CD4-positive, alpha-beta T cell treated with Interleukin-1 beta for 1 hour (primary cell): ENCODE data around the gene LMTK3.
"Not testable (repeated sequence)": the region's sequence is repeated elsewhere in the genome, so short reads cannot be mapped to it uniquely, and the experiment has no call there.

Source experiments
- DNase-seq, 2 donors: peaks; one replicate each; pipeline ENCODE4 v3.0.0-alpha.2; 2020 to 2022

The LMTK3 gene

DNA sequence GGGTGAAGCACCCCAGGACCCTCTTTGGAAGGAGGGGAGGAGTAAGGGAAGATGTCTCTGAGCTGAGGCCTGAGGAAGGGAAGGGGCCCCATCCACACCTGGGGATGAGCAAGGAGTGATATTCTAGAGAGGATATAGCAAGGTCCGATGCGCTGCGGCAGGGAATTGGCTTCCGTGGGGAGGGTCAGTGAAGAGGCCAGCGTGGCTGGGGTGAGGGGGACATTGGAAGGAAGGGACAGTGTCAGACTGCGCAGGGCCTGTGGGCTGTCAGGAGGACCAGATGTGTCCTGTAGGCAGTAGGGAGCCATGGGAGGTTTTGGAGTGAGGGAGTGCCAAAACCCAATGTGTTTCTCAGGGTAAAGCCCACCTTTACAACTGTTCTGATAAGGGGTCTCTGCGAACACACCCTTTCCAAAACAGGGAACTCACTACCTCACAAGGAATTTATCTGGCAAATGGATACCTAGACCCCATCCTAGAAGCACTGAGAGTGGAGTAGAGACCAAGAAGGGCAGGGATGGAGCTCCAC is 3.7 kb downstream of the LMTK3 start:
- no peak for DNase-seq

DNA sequence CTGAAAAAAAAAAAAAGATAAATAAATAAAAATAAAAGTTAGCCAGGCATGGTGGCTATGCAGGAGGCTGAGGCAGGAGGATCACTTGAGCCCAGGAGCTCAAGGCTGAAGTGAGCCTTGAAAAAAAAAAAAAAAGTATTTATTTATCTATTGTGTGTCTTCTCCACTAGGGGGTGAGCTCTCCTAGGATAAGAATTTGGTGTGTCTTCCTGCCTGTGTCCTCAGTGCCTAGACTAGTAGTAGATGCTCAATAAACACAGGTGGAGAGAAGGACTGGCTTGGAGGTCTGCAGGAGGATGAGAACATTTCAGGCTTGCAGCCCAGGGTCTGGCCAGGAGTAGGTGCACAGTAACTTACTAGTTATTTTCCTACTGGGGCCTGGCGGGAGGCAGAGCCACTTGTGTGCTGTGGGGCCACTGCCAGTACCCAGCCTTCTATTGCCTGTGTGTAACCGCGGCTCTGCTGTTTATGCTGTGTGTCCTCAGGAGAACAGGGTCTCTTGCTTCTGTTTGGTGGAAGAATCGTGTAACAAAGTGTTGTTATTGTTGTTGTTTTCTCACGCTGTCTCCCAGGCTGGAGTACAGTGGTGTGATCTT is 5.4 kb downstream of the LMTK3 start:
- peak; percentile 22 to 73 for DNase-seq

DNA sequence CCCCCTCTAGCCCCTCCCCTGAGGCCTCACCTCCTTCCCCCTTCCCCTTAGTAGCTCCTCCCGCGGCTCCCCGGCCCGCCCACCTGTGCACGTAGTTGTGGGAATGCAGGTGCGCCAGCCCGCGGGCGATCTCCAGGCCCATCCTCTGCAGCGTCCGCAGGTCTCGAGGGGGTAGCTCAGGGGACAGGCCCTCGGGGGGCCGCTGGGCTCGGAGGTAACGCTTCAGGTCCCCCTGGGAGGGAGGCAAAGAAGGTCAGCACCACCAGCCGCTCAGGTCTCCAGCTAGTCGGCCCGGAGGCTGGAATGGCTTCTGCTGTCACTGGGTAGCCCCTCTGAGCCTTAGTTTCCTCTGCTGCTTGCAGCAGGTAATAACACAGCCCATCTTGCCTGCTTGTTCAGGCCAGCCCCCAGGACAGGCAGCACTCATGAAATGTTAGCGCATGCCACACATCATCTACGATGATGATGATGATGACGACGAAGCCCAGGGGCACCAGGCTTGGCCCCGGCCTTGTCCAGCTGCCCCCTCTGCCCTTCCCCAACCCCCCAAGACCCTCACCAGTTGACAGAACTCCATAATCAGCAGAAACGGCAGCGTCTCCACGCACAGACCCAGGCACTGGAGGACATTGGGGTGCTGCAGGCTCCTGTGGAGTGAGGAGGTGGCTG is 9.2 kb downstream of the LMTK3 start:
- DNase-seq = no peak

DNA sequence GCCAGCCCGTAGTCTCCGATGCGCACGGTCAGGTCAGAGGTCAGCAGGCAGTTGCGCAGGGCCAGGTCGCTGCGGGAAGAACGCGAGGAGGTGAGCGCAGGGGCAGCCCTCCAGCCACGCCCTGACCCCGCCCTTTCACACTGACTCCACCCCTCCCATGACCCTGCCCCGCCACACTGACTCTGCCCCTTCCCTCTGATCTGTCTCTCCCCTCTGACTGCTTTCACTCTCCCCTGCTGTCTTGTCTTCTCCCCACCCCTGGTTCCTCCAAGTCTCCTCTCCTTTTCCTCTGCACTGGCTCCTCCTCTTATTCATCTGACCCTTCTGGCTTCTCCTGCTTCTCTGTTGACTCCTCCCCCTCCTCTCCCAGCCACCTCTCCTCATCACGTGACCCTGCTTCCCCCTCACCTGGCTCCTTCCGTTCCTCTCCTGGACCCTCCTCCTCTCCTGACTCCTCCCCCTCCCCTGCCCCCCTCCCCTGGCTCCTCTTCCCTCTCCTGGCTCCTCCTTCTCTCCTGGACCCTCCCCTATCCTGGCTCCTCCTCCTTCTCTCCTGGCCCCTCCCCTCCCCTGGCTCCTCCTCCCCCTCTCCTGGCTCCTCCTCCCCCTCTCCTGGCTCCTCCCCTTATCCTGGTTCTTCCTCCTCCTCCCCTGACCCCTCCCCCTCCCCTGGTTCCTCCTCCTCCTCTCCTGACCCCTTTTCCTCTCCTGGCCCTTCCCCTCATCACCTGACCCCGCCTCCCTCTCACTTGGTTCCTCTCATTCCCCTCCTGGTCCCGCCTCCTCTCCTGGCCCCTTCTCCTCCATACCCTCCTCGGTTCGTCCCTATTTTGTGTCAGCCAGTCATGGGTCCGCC is 9.9 kb downstream of the LMTK3 start:
- DNase-seq = peak; percentile 80 to 86

DNA sequence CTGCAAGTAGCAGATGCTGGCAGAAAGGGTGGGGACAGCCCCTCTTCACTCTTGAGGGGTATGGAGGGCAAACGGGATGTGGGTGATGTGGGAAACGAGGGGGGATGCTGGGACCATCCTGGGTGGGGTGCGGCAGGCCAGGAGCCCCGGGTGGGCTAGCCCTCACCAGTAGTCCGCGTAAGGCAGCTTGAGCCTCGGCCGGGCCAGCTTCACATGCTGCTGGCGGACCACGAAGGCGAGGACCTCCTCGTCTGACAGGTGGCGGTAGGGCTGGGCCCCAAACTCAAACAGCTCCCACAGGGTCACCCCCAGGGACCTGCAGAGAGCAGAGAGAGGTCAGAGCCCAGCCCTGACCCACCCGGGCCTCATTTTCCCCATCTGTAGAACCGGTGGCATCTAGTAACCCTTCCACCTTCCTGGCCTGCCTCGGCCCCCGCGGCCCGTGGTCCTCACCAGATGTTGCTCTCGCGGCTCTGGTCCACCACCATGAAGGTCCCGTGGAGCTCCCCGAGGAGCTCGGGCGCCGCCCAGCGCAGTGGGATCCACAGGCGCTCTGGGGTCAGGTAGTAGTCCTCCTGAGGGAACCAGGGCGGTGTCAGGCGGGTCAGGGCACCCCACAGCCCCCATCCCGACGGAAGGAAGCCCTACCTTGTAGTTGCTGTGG is 10.7 kb downstream of the LMTK3 start:
- DNase-seq = no peak

DNA sequence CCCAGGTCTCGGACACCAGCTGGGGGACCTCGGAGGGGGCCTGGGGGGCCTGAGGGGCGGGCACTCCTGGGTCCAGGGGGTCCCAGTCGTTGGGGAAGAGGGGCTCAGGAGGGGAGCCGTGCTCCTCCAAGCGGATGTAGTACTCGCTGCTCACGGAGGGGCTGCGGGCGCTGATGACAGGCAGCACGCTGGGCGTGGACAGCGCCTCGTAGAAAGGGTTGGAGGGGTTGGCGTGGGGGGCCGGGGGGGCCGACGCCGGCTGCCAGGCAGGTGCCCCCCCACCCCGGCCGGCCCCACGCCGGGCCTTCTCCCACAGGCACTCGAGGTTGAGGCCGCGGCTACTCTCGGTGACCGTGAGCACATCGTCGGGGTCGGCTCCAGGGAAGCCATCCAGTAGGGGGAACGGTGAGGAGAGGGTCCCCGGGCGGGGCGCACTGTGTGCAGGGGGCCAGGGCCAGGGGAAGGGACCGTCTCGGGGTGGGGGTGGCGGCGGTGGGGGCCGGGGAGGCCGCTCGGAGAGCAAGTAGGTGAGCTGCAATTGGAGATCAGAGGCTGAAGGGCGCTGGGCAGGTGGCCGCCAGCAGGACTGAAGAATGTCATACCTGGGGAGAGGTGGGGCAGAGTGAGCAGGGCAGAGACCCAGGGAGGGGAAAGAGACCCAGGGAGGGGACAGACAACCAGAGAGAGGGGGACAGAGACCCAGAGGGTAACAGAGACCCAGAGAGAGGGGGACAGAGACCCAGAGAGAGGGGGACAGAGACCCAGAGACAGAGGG is 12.1 kb downstream of the LMTK3 start:
- DNase-seq = no peak

DNA sequence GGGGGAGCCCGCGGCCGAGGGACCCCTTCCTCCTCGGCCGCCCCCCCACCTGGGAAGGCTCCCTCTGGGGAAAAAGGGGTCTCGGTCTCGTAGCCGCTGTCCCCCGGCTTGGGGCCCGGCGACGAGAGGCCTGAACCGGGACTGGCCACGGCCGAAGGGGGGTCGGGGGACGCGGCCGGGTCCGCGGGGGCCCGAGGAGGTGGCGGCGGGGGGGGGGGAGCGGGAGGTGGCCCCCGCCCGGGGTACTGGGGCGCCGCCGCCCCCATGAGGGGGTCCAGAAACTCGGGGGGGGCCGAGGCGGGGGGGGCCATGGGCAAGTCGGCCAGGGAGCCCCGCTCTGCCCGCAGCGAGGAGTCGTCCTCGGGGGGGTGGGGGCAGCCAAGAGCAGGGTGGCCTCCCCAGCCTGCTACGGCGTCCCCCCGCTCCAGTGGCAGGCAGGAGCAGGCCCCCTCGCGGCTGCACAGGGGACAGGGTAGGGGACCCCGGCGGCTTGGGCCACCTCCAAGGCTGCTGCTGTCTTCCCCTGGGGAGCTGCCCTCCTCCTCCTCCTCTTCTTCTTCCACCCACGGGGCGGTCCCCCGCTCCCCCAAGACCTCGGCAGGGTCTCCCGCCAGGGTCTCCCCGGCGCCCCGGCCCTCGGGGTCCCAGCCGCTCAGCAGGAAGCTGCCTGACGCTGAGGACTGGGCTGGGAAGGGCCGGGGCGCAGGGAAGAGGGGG is 12.9 kb downstream of the LMTK3 start:
- no peak for DNase-seq

DNA sequence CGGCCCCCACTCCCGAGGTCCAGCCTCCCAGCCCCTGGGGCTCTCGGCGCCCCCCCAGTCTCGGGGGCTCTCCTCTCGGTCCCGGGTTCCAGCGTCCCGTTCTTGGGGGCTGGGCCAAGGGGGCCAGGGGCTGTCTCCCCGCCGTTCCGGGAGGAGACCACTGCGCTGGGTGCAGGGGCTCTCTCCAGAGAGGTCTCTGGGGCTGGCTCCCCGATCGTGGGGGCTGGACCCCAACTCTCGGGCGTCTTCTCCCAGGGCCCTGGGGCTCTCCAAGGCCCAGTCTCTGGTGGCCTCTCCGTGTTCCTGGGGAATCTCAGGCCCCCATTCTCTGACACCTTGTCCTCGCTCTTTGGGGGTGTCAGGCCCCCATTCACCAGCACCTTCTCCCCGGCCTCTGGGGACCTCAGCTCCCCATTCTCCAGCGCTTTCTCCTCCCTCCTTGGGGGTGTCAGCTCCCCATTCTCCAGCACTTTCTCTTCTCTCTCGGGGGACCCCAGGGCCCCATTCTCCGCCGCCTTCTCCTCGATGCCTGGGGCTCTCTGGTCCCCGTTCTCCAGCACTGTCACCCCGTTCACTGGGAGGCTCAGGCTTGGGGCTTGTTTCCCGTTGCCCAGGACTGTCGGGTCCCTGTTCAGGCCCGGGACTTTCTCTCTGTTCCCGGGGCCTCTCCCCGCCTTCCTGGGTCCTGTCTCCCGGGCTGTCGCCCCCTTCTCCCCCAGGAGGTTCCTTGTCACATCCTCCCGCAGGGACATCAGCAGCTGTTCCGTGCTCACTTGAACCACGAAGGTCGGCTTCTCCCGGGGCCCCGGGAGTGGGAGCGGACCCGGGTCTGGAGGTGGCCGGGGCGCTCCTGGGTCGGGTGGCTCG is 13.7 kb downstream of the LMTK3 start:
- no peak for DNase-seq

DNA sequence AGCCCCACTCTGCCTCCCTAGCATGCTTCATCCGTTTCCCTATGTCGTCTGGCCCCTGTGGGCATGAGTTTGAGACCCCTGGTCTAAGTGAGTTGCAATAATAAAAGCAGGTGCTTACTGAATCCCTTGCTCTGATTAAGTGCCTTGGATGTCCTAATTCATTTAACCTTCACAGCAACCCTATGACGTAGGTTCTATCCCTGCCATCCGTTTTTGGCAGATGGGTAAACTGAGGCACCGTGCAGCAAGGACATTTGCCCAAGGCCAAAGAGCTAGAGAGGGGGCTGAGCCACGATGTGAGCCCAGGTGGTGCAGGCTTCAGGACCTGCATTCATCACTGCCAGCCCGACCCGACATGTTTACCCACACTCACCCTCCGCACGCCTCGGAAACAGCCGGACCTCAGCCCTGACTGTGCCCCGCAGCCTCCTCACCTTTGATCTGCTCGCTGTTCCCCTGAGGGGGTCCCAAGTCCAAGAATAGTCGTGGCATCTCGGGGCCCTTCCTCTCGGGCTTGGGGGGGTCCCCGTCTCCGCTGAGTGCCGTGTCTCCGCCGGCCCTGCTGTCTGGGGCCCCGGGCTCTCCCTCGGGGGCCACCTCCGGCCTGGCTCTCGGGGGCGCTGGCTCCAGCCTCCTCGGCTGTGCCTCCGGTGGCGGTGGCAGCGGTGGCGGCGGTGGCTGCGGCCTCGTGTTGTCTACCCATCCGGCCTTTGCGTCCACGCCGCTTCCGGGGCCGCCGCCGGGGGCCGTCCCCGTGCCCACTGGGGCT is 14.5 kb downstream of the LMTK3 start:
- no peak for DNase-seq

DNA sequence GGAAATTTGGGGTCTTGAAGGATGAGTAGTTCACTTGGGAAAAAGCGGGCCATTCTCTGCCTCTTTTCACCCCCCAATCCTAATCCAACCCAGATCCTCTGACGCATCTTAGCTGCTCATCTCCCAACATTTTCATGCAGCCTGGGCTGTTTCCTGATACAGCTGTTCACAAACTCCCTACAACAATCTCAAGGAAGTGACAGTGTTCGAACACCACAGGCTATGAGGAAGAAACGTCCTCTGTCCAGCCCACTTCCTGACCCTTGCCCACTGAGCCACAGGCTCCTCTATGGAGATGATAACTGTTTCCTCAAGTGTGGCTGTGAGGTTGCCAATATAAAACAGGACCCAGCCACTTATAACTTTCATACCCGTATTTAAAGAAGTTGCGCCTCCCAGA is 16.2 kb downstream of the LMTK3 start:
- no peak for DNase-seq

DNA sequence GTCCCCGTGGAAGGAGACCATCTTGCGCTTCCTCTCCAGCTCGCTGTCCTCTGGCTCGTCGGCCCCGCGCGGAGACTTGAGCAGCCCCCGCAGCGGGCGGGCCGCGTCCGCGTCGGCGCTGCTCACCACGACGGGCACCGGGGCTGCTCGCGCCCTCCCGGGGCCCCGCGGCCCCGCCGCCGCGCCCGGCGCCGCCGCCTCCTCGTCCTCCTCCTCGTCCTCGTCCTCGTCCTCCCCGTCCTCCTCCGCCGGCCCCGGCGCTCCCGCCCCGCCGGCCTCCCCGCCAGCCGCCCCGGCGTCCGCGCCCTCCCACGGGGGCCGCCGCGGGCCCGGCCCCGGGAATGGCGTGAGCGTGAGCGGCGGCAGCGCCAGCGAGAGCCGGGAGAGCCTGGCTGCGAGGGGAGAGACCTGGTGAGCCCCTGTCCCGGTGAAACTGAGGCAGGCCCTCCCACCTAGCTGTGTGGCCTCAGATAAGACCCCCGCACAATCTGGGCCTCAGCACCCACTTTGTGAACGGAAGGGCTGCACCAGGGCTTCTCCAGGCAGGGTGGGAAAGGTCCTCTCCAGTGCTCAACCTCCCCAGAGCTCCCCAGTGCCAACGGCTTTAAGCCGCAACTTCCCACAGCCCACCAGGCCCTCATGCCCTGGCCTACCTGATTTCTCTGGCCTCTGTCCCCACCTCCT is 17.8 kb downstream of the LMTK3 start:
- no peak for DNase-seq

DNA sequence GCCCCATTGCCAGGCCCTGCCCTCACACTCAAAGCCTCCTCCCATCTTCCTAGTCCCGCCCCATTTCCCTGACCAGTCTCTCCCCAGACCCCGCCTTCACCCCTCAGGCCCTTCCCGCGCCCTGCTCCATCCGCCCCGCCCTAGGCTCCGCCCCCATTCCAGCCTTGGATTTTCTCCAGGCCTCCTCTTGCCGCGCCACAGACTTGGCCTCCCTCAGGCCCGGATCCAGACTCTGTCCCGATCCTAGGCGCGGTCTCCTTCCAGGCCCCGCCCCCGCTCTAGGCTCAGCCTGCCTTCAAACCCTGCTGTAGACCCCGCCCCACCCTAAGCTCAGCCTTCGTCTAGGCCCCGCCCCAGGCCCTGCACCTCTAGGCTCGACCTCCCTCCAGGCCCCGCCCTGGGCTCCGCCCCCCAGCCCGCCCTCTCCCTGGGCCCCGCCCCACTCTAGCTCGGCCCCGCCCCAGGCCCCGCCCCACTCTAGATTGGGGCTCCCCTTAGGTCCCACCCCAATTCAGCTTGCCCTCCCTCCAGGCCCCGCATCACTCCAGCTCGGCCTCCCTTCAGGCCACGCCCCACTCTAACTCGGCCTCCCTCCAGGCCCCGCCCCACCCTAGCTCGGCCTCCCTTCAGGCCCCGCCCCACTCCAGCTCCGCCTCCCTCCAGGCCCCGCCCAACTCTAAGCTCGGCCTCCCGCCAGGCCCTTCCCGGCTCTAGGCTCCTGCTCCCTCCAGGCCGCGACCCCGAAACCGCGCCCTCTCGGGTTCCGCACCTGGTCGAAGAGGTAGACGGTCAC is 18.5 kb downstream of the LMTK3 start:
- peak; percentile 85 to 90 for DNase-seq

DNA sequence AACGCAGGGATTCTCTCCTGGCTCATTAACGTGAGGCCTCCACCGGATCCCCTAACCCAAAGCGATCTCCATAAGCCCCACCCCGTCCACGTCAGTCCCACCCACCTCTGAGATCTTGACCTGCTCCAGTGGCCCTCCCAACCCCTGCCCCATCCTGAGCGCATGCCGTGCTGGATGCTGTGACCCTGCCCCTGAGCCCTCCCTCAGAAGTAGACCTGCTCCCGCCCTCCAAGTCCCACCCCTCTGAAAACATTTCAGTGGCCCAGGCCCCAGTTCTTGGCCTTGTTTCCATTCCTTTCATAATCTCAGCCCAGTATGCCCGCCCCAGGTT is 19.9 kb downstream of the LMTK3 start:
- no peak for DNase-seq

DNA sequence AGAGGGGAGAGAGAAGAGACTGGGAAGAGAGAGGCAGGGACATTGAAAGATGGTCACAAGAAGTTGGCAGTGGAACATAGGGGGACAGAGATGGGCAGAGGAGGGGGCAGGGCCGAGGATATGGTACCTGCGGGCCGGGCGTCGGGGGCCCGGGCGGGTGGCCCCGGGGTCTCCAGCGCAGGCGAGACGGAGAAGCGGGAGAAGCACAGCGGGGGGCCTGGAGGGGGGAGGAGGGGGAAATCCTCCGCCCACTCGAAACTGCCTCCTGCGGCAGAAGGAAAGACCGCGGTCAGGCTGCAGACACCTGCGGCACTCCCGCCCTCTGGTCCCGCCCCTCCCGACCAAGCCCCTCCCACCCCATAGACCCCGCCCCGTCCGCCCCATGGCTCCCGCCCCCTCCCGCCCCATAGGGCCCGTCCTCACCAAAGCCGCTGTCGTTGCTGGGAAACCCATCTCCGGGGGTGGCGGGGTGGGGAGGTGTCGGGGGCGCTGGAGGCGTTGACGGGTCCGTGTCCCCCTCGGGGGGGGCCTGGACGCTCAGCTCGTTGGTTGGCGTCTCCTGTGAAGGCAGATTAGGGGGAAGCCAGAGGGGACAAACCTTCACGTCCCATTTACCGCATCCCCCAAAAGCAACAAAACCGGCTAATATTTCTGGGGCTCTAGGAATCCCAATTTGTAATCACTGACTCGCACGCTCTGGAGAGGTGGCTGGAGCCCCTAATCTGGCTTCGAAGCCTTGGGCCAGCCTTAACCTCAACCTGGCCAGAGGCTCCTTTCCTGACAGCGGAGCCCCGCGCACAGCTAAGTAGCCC is 20.4 kb downstream of the LMTK3 start:
- DNase-seq = peak; percentile 74 to 78

DNA sequence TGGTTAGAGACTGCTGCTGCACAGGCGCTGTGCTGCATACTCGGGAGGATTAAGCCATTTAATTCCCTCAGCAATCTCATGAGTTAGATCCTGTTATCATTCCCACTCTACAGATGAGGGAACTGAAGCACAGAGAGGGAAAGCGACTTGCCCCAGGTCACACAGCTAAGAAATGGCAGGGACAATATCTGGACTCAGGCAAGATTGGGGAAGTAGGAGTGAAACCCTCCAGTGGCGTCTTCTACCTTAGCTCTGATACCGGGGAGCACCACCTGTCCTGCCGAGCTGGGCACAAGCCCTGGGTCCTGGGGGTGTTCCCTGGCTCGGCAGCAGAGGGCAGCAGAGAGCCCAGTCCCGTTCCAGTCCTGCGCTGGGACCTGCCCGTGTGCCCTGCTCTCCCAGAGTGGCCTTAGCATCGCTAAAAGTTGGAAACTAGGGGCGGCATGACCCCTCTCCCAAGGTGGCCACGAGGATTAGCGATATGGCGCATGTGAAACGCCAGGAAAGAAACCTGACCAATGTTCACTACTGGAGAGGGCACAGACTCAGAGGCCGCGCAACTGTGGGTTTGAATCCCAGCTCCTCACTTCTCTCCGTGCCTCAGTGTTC is 21.9 kb downstream of the LMTK3 start:
- DNase-seq = peak; percentile 77 to 82

DNA sequence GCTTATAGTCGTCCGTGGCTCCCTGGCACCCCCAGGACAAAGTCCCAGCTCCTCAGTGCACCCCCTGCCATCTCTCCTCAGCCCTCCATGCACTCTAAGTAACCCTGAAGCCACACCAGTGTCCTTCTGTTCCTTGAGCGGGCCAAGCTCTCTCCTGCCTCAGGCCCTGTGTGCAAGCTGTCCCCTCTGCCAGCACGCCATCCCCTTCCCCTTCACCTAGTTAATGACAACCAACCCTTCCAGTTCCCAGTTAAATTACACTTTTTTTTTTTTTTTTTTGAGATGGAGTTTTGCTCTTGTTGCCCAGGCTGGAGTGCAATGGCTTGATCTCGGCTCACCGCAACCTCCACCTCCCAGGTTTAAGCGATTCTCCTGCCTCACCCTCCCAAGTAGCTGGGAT is 23.2 kb downstream of the LMTK3 start:
- DNase-seq = not testable (repeated sequence)

DNA sequence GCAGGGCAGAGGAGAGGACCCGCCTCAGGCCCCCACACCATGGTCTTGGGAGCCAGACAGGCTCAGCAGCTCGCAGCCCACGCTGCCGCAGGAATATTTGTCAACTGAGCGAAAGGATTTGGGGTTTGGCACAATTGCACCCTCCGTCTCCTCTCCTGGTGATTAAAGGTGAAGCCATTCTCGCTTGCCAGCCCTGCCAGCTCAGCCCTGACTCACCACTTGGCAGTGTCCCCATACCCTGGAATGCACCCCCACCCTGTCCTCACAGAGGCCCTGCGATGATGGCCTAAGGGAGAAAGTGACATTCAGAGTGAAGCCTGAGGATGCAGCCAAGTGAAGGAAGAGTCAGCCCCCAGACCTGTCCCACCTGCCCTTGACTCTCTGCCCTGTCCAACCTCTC is 23.7 kb downstream of the LMTK3 start:
- DNase-seq = no peak
